CD4-positive, alpha-beta T cell treated with Interleukin-15 for 1 hour (primary cell): ENCODE results near the gene UCK1.
A peak's percentile ranks its signal among the peaks of the same experiment; 100 is the strongest.

Source experiments
- DNase-seq: peaks from one replicate; pipeline ENCODE4 v3.0.0-alpha.2; 2020

UCK1 gene

DNA sequence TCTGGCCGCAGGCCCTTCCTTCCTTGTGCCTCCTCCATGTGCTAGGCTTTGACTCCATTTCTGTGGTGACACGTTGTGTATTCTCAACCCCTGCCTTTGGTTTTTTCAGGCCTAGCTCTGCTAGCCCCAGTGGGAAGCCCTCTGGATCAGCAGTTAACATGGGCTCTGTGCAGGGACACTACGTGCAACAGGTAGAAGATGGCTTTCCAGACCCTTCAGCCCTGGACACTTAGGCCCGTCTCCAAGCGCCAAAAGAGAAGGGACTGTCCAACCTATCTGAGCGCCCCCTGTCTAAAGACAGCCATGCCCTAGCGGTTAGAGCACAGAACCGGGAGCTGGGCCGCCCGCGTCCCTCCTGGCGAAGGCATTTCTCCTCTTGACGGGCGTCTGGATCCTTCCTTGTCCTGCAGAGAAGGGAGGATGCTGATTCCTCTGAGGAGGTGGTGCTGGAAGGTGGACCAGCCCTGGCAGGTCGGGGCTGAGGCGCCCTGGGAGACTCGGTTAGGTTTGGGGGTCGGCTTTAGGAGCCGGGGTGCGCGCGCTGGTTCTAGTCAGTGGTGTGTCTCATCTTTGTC lies 36.7 kb downstream of the UCK1 start:
- DNase-seq = no peak

DNA sequence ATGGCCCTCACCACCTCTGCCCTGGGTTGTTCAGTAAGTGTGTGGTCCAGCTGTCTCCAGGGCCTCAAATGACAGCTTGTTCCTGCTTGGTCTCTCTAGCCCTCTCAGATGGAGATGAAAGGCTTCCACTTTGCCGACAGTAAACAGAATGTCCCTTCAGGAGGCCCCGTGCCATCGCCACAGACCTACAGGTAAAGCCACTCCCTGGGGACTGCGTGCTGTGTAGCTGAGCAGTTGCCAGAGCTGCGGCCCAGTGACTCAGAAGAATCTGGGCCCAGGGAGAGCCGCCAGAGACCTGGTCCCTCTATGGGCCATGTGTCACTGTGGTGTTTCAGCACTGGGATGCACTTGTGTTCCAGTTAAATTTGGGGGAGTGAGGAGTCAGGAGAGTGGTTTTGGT lies 39.0 kb downstream of the UCK1 start:
- no peak for DNase-seq

DNA sequence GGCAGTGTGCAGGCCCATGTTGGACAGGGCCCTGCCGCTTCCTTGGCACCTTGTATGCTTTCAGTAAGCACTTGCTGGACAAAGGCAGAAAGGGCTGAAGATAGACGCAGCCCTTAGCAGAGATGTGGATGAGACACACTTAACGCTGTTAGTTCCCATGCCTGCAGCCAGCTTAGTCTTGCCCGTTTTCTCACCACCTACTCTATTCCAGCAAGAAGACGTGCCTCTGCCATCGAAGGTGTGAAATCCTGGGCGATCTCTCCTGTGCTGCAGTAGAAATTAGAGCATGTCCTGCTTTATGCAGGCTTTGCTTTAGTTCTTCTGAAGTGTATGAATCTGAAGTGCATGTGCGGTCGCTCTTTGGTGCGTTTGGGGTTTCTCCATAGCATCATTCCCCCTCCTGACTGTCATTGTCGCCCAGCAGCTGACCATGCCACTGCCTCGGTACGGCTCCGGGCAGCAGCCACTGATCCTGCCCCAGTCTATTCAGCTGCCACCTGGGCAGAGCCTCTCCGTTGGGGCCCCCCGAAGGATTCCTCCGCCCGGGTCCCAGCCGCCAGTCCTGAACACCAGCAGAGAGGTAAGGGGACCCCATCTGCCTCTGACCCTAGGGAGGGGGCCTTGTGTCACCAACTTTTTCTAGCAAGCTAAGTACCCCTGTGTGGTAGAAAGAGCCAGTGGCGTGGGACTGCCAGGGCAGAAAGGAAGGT lies 39.9 kb downstream of the UCK1 start:
- DNase-seq = no peak

DNA sequence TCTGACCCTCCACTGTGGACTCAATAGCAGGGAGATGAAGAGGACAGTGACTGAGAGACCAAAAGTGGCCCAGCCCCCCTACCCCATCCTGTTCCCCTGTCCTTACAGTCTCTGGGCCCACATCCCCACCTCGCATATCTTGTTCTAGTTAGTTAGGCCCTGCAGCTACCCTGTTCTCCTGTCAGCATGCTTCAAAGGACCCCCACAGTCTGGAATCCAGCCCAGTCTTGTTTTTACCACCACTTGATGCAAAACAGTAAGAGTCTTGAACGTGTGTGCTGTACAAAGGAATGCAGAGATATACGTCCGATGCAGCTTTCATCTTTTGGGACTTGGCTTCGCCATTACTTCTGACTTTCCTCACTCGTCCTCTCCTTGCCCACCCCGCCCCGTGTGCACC lies 40.5 kb downstream of the UCK1 start:
- DNase-seq = no peak

DNA sequence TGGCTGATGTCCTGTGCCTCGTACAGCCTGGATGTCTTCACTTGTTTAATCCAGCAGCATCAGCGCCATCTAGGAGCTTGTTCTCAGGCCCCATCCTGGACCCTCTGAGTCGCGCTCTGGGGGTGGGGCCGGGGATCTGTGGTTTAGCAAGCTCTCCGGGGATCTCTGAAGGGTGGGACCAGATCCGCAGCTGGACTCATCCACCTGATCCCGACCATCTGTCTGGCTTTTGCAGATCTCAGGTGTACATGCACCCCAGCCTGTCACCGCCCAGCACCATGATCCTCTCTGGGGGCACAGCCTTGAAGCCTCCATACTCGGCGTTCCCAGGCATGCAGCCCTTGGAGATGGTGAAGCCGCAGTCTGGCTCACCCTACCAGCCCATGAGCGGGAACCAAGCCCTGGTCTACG lies 43.4 kb downstream of the UCK1 start:
- DNase-seq = no peak

DNA sequence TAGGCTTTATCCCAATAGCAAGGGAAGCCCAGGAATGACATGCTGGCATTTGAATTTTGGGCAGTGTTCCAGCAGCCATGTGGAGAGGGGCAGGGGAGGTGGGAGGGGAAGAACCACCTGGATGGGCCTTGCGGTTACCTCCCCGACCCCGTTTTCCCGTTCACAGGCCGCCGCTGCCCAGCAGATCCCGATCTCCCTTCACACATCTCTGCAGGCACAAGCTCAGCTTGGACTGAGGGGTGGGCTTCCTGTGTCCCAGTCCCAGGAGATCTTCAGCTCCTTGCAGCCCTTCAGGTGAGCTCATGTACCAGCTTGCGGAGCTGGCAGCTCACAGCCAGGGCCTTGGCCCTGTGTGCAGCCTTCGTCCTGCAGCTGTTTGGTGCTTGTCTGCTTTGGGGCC lies 44.1 kb downstream of the UCK1 start:
- DNase-seq = no peak

DNA sequence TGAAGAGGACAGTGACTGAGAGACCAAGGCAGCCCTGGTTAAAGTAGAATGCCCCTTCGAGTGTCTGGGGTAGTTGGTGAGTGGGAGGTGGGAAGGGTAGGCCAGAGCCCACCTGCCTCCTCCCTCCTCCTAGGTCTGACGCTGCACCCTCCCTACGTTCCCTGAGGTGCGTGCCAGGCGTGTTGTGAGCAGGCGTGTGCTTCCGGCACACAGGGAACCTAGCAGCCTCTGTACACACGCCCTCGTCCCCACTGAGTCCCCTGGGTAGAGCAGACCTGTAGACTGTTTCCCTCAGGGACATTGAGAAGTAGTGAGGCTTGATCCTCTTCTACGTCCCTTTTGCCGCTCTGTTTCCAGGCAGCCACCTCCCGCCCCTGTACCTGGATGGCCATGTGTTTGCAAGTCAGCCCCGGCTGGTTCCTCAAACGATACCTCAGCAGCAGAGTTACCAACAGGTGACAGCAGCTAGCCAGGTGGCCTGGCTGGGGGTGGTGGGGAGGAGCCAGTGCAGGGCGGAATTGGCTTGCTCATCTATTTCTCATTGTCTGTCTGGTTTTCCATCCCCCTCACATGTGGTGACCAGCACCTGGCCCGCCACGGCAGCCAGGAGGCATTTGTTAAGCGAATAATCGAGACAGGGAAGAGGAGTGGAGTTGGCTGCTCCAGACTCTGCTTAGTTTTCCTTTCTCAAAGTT lies 45.2 kb downstream of the UCK1 start:
- DNase-seq = no peak

DNA sequence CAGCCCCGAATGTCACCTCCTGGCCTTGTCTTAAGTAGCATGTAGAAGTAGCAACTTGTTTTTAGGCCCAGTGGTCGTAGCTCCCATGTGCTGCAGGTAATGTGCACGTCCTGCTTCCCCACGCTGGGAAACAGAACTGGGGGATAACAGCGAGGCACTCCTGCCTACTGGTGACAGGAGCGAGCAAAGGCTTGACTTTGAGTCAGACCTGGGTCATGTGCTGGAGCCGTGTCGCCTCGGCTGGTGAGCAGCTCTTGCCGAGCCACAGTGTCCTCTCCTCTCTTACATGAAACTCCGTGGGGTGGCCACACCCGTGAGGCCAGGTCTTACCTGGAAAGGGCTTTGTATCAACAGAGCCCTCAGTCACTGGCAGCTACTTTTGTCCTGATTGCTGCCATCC lies 45.9 kb downstream of the UCK1 start:
- DNase-seq = no peak

DNA sequence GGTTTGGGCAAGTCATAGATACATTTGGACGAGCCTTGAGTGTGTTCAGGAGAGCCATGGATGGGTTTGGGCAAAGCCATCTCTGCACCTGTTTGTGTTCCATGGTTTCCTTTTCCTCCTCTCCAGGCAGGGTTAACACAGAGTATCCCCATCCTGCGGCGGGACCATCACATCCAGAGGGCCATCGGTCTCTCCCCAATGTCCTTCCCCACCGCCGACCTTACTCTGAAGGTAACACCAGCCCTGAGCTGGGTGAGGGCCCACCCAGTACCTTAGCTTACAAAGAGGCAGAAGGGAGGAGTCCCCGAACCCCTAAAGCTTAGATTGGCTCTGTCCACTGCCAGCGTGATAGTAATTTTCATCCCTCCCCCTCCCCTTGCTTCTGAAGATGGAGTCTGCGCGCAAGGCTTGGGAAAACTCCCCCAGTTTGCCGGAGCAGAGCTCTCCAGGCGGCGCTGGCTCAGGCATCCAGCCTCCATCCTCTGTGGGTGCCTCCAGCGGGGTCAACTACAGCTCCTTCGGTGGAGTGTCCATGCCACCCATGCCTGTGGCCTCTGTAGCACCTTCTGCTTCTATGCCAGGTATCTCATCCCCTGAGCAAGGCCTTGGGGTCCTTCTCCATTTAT lies 46.4 kb downstream of the UCK1 start:
- DNase-seq = no peak

DNA sequence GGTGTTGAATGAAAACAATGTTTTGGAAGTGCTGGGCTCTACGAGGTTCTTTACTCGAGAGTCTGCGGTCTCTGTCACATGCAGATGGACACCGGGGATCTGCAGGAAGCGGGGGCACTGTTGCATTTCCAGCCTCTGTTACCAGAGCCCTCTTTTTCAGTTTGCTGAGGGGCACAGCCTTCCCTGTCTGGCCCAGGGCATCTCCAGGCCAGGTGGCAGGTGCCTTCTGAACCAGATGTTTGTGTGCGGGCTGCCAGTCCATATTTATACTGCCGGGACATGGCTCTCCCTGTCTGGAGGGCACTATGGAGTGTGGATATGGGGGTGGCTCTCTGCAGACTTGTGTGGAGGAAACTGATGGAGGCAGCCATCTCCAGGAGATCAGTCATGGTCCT lies 47.0 kb downstream of the UCK1 start:
- DNase-seq = no peak

DNA sequence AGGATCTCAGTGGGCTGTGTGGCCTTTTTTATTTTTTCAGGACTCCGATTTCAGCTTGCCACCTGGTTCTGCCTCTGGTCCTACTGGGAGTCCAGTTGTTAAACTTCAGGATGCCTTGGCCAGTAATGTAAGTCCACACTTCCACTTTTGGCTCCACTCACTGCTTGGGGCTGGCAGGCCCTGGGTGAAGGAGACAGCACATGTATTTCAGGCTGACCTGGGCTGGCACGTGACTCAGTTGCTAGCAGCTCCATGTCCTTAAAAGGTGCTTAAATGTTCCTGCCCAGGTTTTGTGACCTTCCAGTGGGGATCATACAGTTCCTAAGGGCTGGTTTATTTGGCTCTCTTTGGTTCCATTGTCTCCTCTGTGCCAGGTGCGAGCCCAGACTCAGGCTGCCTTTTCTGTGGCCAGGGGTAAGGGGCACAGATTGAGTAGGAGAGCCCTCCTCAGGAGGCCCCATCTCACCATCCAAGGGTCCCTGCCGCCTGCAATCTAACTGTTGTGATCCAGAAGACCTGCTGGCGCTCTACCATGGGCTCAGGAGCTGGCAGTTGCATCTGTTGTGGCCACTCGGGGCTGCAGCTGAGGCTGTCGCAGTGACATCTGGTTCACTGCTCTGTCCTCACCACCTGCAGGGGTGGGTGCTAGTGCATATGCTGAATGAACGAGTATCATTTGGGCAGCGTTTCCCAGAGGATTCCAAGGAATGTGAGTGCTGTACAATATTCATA lies 47.6 kb downstream of the UCK1 start:
- no peak for DNase-seq

DNA sequence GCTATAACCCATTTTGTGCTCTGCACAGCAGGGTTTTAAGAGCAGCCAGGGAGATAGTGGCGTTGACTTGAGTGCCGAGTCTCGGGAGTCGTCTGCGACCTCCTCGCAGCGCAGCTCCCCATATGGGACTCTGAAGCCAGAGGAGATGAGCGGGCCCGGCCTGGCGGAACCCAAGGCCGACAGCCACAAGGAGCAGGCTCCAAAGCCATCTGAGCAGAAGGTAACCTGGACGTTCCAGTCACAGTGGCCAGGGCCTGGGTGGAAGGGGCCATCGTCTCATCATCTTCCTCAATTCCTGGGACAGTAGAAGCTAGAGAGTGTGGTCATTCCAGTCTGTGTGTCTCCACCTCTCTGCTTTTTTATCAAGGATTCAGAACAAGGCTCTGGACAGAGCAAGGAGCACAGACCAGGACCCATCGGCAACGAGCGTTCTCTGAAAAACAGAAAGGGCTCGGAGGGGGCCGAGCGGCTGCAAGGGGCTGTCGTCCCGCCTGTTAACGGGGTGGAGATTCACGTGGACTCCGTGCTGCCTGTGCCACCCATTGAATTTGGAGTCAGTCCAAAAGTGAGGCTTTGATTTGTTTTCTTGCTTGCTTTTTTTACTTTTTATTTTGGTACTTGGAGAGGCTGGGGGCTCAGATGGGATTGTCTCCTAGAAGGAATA lies 48.6 kb downstream of the UCK1 start:
- no peak for DNase-seq

DNA sequence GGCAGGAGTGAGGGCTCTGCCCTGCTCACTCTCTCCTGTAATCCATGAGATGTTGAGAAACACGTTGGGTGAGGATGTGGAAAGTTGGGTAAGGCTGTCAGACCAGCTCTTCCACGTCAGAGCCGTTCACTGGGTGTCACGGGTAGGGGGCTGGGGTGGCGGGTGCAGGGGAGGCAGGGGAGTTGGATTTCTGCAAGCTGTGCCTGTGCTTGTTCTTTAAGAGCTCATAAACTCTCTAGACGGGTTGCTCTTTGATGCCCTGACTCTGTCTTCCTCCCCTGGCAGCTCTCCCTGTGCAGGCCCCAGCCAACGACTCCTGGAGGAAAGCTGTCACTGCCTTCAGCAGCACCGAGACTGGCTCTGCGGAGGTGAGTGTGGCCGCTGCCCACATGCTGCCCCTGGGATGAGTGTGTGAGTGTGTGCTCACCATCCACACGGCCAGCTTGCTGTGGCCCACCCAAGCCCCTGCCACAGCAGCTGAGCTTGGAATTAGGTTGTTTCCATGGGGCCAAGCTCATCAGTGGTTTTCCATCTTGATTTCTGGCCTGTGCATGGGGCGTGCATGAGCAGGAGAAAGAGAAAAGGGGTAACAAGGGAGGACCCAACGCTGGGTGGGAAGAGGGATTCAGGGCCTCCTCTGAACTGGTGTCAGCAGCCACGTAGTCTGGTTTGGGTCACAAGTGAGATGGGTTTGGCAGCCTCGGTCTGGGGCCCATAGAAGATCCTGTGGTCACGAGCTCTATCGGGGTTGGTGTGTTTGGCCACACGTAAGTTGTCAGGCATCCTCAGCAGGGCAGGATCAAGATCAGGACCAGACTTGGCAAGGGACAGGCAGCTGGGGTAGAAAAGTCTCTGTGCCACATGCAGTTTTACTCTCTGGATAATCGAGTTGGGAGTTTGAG lies 49.4 kb downstream of the UCK1 start:
- DNase-seq = no peak

DNA sequence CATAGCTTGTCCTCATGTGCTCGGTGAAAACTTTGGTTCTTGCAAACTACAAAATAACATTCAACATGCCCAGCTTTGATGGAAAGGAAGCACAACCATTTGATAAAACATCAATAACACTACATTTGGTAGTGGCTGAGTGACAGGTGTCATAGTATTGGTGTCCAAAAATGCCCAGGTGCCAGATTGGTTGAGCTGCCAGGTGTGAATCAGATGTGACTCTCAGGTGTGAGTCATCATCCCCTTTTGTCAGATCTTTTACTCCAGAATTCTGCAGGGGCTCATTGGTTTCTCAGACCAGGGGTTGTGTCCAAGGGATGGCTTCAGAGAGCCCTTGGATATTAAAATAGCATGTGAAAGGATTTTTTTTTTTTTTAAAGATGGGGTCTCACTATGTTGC lies 50.8 kb downstream of the UCK1 start:
- no peak for DNase-seq

DNA sequence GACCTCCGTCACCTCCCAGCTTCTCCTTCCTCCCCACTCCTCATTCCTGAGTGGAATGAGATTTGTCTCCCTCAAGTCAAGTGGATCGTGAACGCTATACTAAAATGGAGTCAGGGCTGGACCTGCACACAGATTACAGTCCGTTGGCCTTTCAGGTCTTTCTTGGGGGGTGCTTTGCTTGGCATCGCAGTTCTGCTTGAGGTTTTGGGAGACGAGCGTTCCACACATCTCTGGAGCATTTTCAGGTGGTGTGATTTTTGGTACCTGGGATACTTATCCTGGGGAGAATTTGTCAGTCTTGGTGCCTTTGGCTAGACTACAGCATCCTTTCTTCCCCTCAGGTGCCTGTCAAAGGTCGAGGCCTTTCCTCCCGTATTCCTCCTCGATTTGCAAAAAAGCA lies 52.2 kb downstream of the UCK1 start:
- DNase-seq = no peak

DNA sequence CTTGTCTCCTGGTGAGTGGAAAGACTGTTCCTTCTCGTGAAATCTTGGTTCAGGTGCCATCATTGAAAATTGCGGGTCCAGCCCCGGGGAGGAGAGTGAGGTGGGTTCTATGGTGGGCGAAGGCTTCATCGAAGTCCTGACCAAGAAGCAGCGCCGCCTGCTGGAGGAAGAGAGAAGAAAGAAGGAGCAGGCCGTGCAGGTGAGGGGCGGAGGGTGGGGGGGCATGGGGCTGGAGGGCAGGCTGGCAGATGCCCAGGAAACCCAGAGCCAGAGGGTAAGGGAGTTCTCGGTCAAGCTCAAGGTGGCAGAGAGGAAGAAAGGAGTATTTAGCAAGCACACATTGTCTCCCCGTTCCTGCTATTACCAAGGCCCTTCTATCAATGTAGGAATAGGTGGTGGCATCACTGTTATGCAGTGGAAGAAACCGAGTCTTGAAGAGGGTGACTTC lies 52.6 kb downstream of the UCK1 start:
- DNase-seq = peak; percentile 49

DNA sequence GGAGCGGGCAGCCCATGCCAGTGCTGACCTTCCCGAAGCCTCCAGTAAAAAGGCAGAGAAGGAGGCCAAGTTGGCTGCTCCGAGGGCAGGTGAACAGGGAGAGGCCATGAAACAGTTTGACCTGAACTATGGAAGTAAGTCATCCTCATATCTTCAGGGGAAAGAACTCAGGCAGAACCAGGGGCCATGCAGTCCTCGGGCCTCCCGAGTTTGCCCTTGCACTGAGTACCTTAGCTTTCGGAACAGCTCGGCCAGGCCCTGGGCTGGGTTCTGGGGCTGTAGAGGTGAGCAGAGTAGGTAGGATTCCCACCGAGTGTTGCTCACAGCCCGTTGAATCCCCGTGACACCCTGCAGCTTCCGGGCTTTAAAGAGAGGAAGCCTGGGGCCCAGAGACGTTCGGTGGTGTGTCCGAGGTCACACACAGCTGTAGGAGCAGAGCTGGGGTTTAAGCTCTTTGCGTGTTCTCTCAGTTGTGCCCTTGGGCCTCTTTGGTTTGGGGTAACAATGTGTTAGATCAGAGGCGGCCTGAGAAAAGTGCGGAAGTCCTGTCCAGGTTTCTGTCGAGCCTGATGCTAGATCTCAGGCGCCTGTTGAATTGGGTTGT lies 53.1 kb downstream of the UCK1 start:
- DNase-seq = no peak

DNA sequence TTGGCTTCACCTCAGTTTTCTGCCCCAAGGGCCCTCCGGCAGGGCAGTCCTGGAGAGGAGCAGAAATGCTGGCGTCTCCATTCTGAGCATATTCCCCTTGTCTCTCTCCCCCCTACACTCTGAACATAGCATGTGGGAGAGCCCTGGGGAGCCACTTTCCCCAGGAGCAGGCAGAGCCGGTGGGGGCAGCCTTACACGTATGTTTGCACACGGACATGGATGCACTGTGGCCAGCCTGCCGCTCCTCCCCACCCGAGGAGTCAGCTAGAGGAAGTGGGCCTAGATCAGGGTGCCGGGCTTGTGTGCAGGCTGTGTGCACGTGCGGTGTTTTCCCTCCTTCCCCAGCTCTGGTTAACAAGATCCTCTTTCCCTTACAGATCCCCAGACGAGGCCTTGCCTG lies 53.7 kb downstream of the UCK1 start:
- no peak for DNase-seq

DNA sequence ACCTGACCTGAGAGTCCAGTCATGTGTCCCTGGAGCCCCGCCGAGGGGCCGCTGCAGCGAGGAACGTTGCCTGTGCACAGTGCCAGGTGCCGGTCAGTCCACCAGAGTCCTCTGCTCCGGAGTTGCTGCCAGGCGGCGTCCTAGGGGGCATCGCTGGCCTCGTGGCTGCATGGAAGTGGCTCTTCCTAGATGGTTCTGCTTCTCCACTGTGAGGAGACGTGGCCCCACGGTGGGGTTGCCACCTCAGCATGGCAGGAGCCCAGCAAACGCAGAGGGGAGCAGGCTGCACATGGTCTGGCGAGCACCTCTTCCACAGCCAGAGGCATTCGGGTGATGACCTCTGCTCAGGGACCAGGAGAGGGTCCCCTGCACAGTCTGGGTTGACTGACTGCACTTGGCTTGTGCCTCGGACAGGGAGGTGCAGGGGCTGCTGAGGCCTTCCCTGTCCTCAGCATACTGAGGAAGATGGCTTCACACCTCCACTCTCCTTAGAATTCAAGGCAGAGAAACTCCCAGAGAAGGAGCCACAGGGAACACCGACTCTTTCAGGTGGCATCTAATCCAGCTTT lies 54.2 kb downstream of the UCK1 start:
- no peak for DNase-seq

DNA sequence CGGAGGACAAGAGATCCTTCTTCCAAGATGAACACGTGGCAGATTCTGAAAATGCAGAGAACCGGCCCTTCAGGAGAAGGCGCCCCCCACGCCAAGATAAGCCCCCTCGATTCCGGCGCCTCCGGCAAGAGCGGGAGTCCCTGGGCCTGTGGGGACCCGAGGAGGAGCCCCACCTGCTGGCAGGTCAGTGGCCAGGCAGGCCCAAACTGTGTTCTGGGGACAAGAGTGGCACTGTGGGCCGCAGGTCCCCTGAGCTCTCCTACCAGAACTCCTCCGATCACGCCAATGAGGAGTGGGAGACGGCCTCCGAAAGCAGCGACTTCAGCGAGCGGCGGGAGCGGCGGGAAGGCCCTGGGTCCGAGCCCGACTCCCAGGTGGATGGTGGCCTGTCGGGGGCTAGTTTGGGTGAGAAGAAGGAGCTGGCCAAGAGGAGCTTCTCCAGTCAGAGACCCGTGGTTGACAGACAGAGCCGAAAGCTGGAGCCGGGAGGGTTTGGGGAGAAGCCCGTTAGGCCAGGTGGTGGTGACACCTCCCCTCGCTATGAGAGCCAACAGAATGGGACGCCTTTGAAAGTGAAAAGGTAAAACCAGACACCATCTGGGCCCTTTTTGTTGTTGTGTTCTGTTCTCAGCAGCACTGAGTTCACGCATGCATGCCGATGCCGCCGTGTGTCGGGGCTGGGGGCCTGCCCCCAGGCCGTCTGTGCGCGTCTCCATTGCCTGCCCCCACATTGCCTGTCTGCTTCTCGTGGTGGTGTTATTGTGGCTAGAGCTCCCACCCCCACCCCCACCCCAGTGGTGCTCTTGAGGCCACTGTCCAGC lies 54.9 kb downstream of the UCK1 start:
- no peak for DNase-seq
